ENCODE data around the gene S100A7A. TPM values are rescaled to one million over a fixed set of nuclear protein-coding genes. Genes with fewer than 3 reads are reported as not detected.

S100A7A gene
- not detected for total RNA-seq
- long read RNA-seq = 0 reads

DNA sequence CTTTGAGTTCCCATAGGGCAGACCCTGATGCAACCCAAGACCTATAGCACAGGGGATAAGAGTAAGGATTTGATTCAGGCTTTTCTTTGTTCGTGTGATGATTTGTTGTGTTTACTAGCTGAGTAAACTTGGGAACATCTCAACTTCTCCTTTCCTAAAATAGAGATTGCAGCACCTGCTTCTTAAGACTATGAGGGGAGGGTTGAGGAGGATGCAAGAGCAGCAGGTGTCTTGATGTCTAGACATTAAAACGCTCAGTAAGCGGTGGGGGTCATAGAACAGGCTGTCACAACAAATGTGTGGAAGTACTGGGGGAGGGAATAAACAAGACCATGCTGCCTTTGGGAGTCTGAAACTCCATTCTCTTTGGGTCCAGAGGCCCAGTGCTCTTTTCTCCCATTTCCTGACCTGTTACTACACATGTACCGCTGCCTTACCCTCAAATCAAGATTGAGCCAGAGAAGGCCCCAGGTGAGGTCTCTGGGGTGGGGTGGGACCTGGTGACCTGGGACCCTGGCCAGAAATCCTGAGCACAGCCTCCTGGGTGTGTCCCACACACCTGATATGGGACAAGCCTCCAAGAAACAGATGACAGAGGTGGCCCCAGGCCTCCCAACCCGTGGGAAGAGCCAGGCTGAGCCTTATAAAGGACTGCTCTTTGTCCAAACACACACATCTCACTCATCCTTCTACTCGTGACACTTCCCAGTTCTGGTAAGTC, at the start of gene S100A7A:
Gene S100A7A (plus strand): TSS at position 671 of the 721 bp plus-strand sequence. CDS start 1,563 bp downstream, outside the sequence.
- ATAC-seq (no peak), DNase-seq (no peak)
- intact Hi-C loops (cut with DNase I, micrococcal nuclease) = no loop called here

DNA sequence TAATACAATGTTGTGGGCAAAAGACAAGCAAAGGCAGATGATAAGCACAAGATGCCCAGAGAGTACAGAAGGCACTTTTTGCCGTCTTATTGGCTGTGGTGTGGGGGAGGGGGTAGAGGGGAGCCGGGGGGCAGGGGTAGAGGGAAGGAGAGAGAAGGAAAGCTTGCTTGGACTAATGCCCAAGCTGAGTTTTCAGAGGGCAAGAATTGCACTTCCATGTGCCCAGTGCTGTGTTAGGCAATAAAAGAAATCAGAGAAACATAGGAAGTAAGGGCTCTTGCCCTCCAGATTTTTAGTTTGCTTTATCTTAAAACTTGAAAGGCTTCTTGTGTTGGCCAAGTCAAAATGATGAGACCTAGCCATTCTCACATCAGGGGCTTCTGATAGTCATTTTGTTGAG, 49.2 kb upstream of the S100A7A start:
- ATAC-seq (no peak), DNase-seq (no peak)
- intact Hi-C loops (cut with DNase I, micrococcal nuclease) = no loop called here

DNA sequence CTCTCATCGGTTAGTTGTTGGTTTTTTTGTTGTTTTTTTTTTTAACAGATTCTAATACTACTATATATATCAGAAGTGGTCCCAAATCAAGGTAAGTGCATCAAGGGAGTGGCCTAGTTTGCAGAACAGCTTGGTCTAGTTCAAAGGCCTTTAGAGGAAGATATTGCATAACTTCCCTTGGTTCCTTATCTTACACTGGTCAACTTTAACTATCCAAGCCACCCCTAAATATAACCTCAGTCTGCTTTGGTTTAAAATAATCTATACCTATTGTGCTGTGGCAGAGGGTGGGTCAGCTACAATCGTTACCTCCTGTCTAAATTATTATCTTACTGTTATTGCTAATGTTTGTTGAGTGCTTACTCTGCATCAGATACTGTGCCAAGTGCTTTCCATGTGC, 47.8 kb upstream of the S100A7A start:
- intact Hi-C loops (cut with DNase I, micrococcal nuclease) = no loop called here
- no peak for ATAC-seq
- no peak for DNase-seq

DNA sequence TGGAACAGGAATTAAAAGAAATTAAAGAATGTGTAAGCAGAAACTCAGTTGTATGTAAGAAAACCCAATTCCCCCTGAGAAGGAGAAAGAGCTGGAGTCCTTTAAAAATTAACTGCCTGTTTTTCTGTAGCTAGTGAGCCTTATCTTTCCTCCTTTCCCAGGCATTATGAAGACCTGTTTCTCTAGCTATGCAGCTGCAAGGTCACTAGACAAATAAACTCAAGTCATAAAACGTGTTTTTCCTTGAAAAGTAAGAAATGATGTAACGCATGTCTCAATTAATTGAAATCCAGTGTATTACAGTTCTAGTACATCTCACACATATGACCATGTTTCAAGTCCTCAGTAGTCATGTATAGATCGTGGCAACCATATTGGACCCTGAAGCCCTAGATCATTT, 46.2 kb upstream of the S100A7A start:
- intact Hi-C loops (cut with DNase I, micrococcal nuclease) = no loop called here
- ATAC-seq = no peak
- DNase-seq = no peak

DNA sequence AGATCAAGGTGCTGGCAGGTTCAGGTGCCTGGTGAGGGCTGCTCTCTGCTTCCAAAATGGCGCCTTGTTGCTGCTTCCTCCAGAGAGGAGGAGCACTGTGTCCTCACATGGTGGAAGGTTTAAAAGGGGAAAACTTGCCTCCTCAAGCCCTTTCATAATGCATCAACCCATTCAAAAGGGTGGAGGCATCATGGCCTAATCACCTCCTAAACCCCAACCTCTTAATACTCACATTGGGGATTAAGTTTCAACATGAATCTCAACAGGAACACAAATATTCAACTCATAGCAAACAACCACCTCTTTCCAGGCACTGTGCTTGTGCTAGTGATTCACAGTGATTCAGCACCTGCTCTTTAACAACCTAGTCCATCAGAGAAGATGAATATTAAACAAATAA, 45.1 kb upstream of the S100A7A start:
- intact Hi-C loops (cut with DNase I, micrococcal nuclease) = no loop called here
- no peak for ATAC-seq
- DNase-seq = no peak

DNA sequence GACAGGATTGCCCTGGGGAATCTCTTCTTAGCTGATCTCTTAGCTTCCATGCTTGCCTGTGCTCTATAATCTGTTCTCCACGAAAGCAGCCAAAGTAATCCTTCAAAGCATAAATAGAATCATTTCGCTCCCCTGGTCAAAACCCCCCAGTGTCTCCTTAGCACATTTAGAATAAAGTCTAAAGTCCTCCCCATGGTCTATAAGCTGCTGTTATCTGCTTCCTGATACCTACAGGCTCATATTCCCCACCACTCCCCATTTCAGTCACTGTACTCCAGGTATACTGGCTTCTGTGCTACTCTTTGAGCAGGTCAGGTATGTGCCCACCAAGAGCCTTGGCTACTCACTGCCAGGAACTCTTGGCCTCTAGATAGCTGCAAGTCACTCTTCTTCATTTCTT, 43.7 kb upstream of the S100A7A start:
- no peak for DNase-seq
- no peak for ATAC-seq
- intact Hi-C loops (cut with DNase I, micrococcal nuclease) = no loop called here

DNA sequence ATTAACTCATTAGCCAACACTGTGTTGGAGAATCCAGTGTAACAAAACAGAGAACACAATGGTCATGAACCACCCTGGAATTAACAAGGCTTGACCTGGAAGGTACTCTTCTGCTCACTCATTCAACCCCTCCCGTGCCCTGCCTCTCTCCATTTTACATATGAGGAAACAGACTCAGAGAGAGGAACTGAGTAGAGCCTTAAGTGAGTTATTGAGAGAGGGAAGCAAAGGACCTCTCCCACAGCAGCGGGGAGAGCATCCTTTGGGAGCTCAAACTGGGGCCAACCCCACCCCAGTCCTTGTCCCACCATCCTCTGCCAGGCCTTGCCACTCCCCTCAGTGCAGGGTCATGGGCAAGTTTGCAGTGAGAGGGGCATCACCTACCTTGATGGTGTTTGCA, 42.2 kb upstream of the S100A7A start:
- ATAC-seq = no peak
- intact Hi-C loops (cut with DNase I, micrococcal nuclease) = no loop called here
- DNase-seq = no peak

DNA sequence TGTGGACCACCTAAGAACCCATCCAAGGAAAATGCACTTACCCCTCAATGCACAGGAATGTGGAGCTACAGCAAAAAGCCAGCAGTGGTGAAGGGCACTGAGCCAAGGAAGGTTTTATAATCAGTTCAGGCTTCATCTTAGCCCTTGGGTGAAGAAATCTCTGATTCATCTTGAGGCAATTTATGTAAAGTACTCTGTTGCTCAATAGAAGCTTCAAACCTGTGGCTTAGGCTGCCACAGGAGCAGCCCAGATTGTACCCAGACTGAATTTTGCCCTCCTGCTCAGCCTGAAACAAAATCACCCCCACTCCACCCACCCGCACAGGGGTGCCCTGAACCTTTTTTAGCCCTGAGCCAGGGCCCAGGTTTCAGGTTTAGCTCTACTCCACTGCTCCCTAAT, 40.8 kb upstream of the S100A7A start, which contains the start of gene S100A12:
Gene S100A12 (minus strand): TSS at position 111 of the 400 bp plus-strand sequence. CDS start 1,029 bp downstream, outside the sequence.
- intact Hi-C loops (cut with DNase I, micrococcal nuclease) = no loop called here
- ATAC-seq (no peak), DNase-seq (no peak)

DNA sequence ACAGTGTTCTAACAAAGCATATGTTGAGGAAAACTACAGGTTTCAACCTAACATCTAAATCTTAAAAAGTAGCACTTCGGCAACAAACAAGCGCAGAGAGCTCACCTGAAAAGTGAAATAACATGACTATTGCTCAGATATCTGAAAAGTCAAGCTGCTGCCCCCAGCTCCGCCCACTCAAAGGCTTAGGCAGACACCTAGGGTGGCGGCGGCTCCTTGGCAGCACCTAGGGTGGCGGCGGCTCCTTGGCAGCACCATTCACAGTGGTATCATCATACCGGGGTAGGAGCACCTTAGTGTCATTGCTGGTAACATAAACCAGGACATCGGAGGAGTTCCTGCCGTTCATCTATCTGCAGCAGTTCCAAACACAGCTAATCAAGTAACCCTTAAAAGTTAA, 36.7 kb upstream of the S100A7A start:
- DNase-seq = no peak
- ATAC-seq = no peak
- intact Hi-C loops (cut with DNase I, micrococcal nuclease) = no loop called here

DNA sequence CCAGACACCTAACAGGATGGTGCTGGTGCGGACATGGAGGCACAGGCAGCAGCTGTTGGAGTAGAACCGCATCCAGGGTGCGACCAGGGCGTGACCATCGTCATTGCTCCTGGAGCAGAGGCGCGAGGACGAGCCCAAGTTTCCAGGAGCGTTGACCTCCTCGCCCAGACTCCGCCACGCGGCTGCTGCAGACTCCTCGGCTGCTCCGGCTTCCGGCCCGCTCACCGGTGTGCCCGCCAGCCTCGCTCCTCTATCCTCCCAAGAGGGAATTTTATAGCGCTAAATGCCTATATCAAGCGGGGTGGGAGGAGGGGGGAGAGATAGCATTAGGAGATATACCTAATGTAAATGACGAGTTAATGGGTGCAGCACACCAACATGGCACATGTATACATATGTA, 35.6 kb upstream of the S100A7A start:
- DNase-seq (no peak), ATAC-seq (no peak)
- intact Hi-C loops (cut with DNase I, micrococcal nuclease) = no loop called here

DNA sequence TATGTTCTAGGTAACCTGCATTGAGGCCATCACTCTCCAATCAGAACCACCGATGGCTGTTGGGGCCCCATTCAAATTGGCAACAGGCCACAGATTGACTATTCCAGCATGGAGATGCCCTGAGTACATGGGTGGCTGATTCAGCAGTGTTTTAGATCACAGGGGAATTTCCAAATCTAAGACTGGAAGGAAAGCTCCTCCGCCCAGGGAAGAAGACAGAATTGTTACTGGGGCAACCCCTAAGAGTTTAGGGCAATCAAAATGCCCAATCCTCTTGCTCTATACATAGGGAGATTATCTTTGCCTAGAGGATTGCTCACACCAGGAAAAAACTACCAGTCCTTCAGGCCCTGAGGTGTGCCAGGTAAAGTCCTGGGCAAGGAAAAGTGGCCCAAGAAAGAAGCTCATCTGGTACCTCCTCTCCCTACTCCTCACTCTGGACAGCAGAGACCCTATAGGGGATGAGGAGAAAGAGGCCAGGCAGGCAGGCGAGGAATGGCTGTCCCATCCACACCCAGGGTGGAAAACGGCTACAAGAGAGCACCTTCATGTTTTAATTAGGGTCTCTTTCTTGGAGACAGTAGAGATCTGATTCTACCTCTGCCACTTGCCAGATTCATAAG, 31.3 kb upstream of the S100A7A start:
- no peak for DNase-seq
- ATAC-seq = no peak
- intact Hi-C loops (cut with DNase I, micrococcal nuclease) = no loop called here

DNA sequence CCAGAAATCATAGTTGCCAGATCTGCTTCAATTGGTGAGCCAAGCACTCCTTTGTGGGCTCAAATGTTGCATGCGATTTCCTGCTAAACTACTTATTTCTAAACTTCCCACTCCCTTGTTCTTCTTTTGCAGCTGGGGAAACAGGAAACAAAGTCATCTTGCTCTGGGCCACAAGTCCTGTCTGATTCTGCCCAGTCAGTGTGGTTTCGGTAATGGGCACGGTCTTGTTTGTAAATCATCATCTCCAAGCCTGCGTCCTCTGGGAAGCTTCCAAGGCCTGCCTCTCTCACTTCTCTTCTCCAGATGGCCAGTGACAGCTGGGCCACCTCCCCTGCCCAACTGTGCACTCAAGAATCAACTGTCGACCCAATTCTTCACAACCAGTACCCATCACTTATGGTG, 29.8 kb upstream of the S100A7A start:
- ATAC-seq (no peak), DNase-seq (peak; percentile 16 to 37)
- intact Hi-C loops (cut with DNase I, micrococcal nuclease) = no loop called here

DNA sequence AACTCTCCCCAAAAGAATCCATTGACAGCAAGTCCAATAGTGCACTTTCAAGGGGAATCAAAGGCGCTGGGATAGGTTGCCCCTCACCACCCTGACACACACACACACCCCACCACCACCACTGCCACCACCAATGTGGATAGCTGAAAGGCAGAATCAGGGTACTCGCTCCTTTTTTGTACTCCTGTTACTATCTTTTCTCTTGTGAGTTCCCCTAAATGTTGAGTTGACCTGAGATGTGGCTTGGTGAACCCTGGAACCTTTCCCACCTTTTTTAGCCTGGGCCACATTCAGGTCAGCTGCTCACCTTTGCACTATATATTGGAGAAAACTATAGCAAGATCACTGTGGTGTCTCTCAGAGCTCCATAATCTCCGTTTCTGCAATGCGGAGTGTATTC, 29.3 kb upstream of the S100A7A start:
- DNase-seq = no peak
- no peak for ATAC-seq
- intact Hi-C loops (cut with DNase I, micrococcal nuclease) = no loop called here

DNA sequence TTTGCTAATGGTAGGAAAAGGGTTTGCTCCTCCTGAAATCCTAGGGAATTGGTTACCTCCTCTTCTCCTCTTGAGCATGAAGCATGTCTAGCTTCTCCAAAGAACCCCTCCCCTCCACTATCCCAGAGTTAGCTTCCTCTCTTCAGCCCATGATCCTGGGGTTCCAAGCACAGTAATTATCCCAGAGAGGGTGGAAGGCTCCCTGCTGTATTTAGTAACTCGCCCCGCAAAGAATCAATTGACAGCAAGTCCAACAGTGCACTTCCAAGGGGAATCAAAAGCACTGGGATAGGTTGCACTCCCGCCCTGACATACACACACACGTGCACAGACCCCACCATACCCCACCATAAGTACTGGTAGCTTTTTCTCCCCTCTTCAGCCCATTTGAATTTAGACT, 28.5 kb upstream of the S100A7A start:
- no peak for ATAC-seq
- intact Hi-C loops (cut with DNase I, micrococcal nuclease) = no loop called here

DNA sequence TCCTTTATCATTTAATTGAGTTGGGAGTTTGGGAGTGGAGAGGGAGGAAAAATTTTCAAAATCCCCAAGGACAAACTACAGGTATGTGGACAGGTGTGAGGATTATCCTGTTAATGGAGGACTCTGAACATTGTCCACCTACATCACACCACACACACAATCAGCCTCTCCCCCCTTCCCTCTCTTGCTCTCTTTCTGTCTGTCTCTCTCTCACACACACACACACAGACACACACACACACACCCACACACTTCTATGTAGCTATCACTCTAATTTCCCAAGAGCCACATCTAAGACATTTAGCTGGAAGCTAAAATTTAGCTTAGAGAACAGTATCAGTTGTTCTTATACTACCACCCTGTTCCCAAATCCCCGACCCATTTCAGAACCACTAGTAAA, 26.9 kb upstream of the S100A7A start:
- ATAC-seq (no peak), DNase-seq (no peak)
- intact Hi-C loops (cut with DNase I, micrococcal nuclease) = no loop called here

More for the DNA sequence above, 28.5 kb upstream of the S100A7A start:
- no peak for DNase-seq

DNA sequence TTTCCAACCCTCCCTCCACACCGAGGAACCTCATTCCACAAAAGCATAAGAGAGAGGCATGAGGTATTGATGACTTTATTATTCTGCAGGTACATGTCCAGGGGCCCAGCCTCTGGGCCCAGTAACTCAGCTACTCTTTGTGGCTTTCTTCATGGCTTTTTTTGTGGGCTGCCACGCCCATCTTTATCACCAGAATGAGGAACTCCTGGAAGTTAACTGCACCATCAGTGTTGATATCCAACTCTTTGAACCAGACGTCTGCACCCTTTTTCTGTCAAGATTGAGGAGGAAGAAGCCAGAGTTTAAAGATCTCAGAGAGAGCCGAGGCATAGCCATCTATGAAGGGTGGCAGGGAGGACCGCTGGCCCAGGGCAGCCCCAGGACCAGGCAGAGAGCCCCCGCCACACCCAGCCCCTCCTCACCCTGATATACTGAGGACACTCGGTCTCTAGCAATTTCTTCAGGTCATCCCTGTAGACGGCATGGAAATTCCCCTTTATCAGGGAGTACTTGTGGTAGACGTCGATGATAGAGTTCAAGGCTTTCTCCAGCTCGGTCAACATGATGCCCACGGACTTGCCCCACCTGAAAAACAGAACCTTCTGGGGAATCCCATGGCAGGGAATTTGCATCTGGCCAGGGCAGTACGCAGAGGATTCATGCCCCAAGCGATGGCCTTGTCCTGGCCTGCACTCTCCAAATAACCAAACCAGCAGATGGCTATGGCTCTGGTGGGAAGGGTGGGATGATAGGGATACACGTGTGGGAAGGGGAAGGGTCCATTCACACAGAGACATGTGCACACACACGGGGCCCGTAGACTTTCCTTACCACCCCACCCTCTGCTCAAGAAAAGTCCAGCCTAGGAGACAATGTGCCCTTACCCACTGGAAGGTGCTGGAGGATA, 26.1 kb upstream of the S100A7A start:
- intact Hi-C loops (cut with DNase I, micrococcal nuclease) = no loop called here
- ATAC-seq (peak; percentile 35), DNase-seq (no peak)

DNA sequence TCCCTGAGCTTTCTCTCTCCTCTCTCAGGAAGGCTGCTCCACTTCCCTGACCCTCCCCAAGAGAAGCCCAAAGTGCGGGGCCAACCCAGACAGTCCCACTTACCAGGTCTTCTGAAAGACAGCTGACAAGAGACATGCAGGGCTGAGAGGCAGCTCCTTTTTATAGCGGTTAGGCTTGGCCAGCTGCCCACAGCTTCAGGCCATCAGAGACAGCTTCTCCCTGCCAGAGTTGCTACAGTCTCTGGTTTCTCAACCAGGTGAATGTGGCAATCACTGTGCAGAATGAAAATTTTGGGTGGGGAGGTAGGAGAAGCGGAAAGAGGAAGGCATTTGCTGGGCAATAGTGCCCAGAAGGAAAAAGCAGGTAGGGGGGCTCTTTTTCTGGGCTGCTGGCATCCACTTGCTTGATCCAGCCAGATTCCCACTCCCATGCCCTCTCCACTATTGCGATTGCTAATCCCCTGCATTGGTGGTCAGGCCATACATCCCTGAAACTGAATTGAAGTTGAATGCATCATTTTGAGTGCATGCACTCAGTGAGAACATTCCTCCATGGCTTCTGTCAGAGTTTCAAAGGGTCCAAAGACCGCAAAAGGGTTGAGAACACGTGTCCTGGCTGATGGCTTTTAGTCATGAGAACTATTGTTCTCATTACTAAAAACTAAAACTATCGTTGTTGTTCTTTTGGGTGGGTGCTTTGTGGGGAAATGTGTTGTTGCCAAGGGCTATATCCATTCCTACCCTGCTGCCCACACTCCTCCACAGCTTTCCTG, 25.2 kb upstream of the S100A7A start, which contains the start of gene S100A8:
Gene S100A8 (minus strand): TSS at position 136 of the 773 bp plus-strand sequence. CDS start 538 bp downstream, outside the sequence.
- intact Hi-C loops (cut with DNase I, micrococcal nuclease) = no loop called here
- ATAC-seq (no peak), DNase-seq (peak in 1 of 2 donors; percentile 22)

DNA sequence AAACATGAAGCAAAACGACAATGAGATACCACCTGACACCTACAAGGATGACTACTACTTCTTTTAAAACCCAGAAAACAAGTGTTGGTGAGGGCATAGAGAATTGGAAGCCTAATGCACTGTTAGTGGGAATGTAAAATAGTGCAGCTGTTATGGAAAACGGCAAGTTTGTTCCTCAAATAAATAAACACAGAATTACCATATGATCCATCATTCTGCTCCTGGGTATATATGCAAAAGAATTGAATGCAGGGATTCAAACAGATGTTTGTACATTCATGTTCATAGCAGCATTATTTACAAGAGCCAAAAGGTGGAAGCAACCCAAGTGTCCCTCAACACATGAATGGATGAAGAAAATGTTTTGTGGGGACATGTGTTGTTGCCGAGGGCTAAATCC, 24.1 kb upstream of the S100A7A start:
- ATAC-seq = no peak
- DNase-seq = no peak
- intact Hi-C loops (cut with DNase I, micrococcal nuclease) = no loop called here

DNA sequence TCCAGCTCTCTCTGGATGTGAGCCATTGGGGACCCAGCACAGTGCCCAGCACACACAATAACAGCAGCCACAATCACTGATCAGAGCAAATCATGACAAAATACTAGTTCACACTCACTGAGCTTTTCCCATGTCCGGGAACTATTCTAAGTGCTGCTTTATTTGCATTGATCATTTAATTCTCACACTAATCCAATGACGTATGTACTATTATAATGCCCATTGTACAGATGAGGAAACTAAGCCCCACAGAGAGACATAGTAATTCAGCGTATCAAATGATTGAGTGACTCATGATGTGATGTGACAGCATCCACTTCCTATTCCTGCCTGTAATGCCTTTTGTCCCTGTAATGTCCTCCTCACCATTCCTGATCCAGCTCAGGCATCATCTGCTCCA, 23.5 kb upstream of the S100A7A start:
- intact Hi-C loops (cut with DNase I, micrococcal nuclease) = no loop called here
- DNase-seq (no peak), ATAC-seq (no peak)
